HL-60 (cell line): Measurements from ENCODE around the gene IL20RB.

ENCODE experiments used
- CTCF ChIP-seq: IDR thresholded peaks from one replicate; pipeline ENCODE4 v1.5.1; 2011; ENCODE audit warnings: low read length, control low read depth, inconsistent platforms; ENCODE audit not compliant: insufficient read depth
- POLR2AphosphoS5 ChIP-seq: IDR thresholded peaks from 2 replicates; pipeline ENCODE4 v1.6.1; 2012; ENCODE audit warnings: low read depth
- REST ChIP-seq: IDR thresholded peaks from 2 replicates; pipeline ENCODE4 v1.6.1; 2012; ENCODE audit warnings: low read depth; ENCODE audit not compliant: insufficient replicate concordance
- SPI1 ChIP-seq: IDR thresholded peaks from 2 replicates; pipeline ENCODE4 v1.6.1; 2012; ENCODE audit warnings: low read depth, mild to moderate bottlenecking, borderline replicate concordance

GRCh38 chr3:137039570-137039969 lies 81.8 kb downstream of the IL20RB start:
- TF ChIP-seq CTCF (no peak), REST (no peak), SPI1 (no peak), POLR2AphosphoS5 (no peak)
